GM23248 (cell line): ENCODE measurements around the gene GHRL.

ENCODE experiments used
- EZH2 ChIP-seq: fragments of 200-600 bp; sonication (generic); IDR thresholded peaks from 2 replicates; pipeline ENCODE4 v1.6.1; 2018; ENCODE audit warnings: antibody characterized with exemption, mild to moderate bottlenecking; ENCODE audit not compliant: insufficient read depth, poor library complexity, severe bottlenecking
- EZH2phosphoT487 ChIP-seq: fragments of 200-600 bp; sonication (generic); IDR thresholded peaks from 2 replicates; pipeline ENCODE4 v1.6.1; 2018; ENCODE audit warnings: antibody characterized with exemption, moderate library complexity, mild to moderate bottlenecking, low read depth; ENCODE audit not compliant: insufficient read depth

GRCh38 chr3:10315101-10315500 is 22.4 kb upstream of the GHRL start:
- TF ChIP-seq EZH2 (no peak), EZH2phosphoT487 (no peak)
